HepG2 (cell line): Measurements from ENCODE around the gene MAGI1. TPM values are rescaled to one million over a fixed set of nuclear protein-coding genes. Genes with fewer than 3 reads are reported as not detected.
A peak's percentile ranks its signal among the peaks of the same experiment; 100 is the strongest.

Experiments
- ATF5 ChIP-seq: sonication (generic); formaldehyde crosslinking; IDR thresholded peaks from 2 replicates; pipeline ENCODE4 v1.4.0; 2020; ENCODE audit warnings: mild to moderate bottlenecking, low read depth, missing genetic modification reagents
- DMTF1 ChIP-seq: sonication (generic); formaldehyde crosslinking; IDR thresholded peaks from 2 replicates; pipeline ENCODE4 v1.4.0; 2020; ENCODE audit warnings: mild to moderate bottlenecking, missing genetic modification reagents
- DR1 ChIP-seq: sonication (generic); formaldehyde crosslinking; IDR thresholded peaks from 2 replicates; pipeline ENCODE4 v1.8.0; 2021; ENCODE audit warnings: mild to moderate bottlenecking, missing genetic modification reagents, inconsistent platforms
- ETV6 ChIP-seq: sonication (generic); formaldehyde crosslinking; conservative IDR thresholded peaks from 2 replicates; pipeline ENCODE4 v1.4.0; 2020; ENCODE audit warnings: missing genetic modification reagents
- FOXP1 ChIP-seq, 2 experiments: fragments of 450-650 bp in 1 of 2; IDR thresholded peaks; 2 replicates each; pipeline ENCODE4 v1.6.1; 2017 to 2018; ENCODE audit warnings: antibody characterized with exemption in 1 of 2
- HMG20A ChIP-seq: IDR thresholded peaks from 2 replicates; pipeline ENCODE4 v1.6.1; 2016; ENCODE audit warnings: borderline replicate concordance
- KDM6A ChIP-seq: IDR thresholded peaks from 2 replicates; pipeline ENCODE4 v1.6.1; 2016; ENCODE audit warnings: low read depth
- MBD4 ChIP-seq: IDR thresholded peaks from 2 replicates; pipeline ENCODE4 v1.6.1; 2012; ENCODE audit warnings: low read length, inconsistent platforms, borderline replicate concordance
- RBFOX2 ChIP-seq: fragments of 200-400 bp; formaldehyde crosslinking; IDR thresholded peaks from 2 replicates; pipeline ENCODE4 v1.6.1; 2017; ENCODE audit warnings: low read depth, mild to moderate bottlenecking, low read length
- SETDB1 ChIP-seq: sonication (generic); formaldehyde crosslinking; IDR thresholded peaks from 2 replicates; pipeline ENCODE4 v1.5.1; 2020; ENCODE audit warnings: missing genetic modification reagents, mild to moderate bottlenecking, borderline replicate concordance
- ZBTB7B ChIP-seq: sonication (generic); formaldehyde crosslinking; IDR thresholded peaks from 2 replicates; pipeline ENCODE4 v1.4.0; 2020; ENCODE audit warnings: missing genetic modification reagents
- ZNF558 ChIP-seq: sonication (generic); formaldehyde crosslinking; IDR thresholded peaks from 2 replicates; pipeline ENCODE4 v1.9.0; 2022; ENCODE audit warnings: mild to moderate bottlenecking, missing genetic modification reagents, borderline replicate concordance
- ZNF646 ChIP-seq: sonication (generic); formaldehyde crosslinking; IDR thresholded peaks from 2 replicates; pipeline ENCODE4 v1.9.0; 2021; ENCODE audit warnings: mild to moderate bottlenecking, missing genetic modification reagents
- ZNF776 ChIP-seq: sonication (generic); formaldehyde crosslinking; IDR thresholded peaks from 2 replicates; pipeline ENCODE4 v1.4.0; 2020; ENCODE audit warnings: mild to moderate bottlenecking, missing genetic modification reagents
- ZSCAN12 ChIP-seq: sonication (generic); formaldehyde crosslinking; IDR thresholded peaks from 2 replicates; pipeline ENCODE4 v1.9.0; 2021; ENCODE audit warnings: mild to moderate bottlenecking, missing genetic modification reagents
- ZSCAN22 ChIP-seq: sonication (generic); formaldehyde crosslinking; IDR thresholded peaks from 2 replicates; pipeline ENCODE4 v1.4.0; 2020; ENCODE audit warnings: mild to moderate bottlenecking, missing genetic modification reagents
- polyA plus RNA-seq, 8 experiments: library from polyadenylated mRNA; depleted of rRNA in 3 of 8; stranded (reverse) in 7 of 8; unstranded in 1 of 8; fragments of >200 nt; fragmentation: Illumina TruSeq in 4 of 8; extraction: Trizol in 4 of 8; gene quantifications; 2 replicates each; pipeline versions ENCODE4 v1.2.1 to v1.2.3, GENCODE V29; 2011 to 2016; ENCODE audit warnings: low read depth in 4 of 8, missing spikeins in 1 of 8, mixed read lengths in 1 of 8; ENCODE audit not compliant: insufficient read depth in 1 of 8
- total RNA-seq, 5 experiments: library from RNA; depleted of rRNA; stranded (reverse); fragments of >200 nt; fragmentation: Illumina TruSeq; extraction: Trizol; gene quantifications; 2 replicates each; pipeline ENCODE4 v1.2.3, GENCODE V29; 2016; ENCODE audit warnings: low read depth in 1 of 5
- TF ChIP-seq, protein P1 (sequence below), 2 experiments: fragments of 450-650 bp in 1 of 2; sonication (generic) in 1 of 2; formaldehyde crosslinking; IDR thresholded peaks; 2 replicates each; pipeline versions ENCODE4 v1.5.0 to v1.8.0; 2020 to 2022; ENCODE audit warnings: mild to moderate bottlenecking in 1 of 2, missing genetic modification reagents in 1 of 2
- TF ChIP-seq, protein P2 (sequence below): sonication (generic); formaldehyde crosslinking; IDR thresholded peaks from 2 replicates; pipeline ENCODE4 v1.4.0; 2020; ENCODE audit warnings: low read depth, mild to moderate bottlenecking, missing genetic modification reagents

Gene MAGI1
- total and polyA plus RNA-seq, 2 of the 13 experiments (the other 11 are each of a cell fraction or from before 2014, with no cell fraction given): 22.2 to 26.0 TPM

DNA sequence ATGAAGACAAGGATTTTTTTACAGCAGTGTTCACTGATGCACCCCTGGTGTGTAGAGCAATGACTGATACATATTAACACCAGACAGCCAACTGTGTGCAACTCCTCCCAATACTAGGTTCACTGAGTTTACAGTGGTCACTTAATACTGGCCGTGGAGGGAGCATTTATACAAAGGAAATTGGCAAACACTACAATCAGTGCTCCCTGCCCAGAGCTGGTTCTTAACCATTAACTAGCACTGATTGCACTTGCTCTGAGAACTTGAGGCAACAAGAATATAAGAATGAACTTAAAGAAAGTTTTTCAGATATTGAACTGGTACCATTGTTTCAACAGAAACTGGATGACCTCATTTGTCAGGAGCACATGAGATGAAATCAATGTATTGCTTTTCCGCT is 110.6 kb downstream of the MAGI1 start (continued):
- TF ChIP-seq RBFOX2 (no peak), ZNF646 (CRISPR knock-in tag) (no peak), DMTF1 (no peak), ZNF776 (CRISPR knock-in tag) (no peak), SETDB1 (no peak), MBD4 (no peak), ZBTB7B (CRISPR knock-in tag) (no peak), DR1 (CRISPR knock-in tag) (no peak), ETV6 (CRISPR knock-in tag) (no peak), ZSCAN12 (CRISPR knock-in tag) (no peak), ZSCAN22 (no peak), FOXP1 (IDR thresholded peaks at IDR 0.05) (no peak), FOXP1 (CRISPR knock-in tag; IDR thresholded peaks at IDR 0.05) (peak; percentile 12; the same call in 1 of the 2 replicates), ATF5 (no peak), HMG20A (CRISPR knock-in tag) (peak; percentile 64), KDM6A (CRISPR knock-in tag) (no peak), ZNF558 (CRISPR knock-in tag) (no peak)
- TF ChIP-seq, protein P1, sequence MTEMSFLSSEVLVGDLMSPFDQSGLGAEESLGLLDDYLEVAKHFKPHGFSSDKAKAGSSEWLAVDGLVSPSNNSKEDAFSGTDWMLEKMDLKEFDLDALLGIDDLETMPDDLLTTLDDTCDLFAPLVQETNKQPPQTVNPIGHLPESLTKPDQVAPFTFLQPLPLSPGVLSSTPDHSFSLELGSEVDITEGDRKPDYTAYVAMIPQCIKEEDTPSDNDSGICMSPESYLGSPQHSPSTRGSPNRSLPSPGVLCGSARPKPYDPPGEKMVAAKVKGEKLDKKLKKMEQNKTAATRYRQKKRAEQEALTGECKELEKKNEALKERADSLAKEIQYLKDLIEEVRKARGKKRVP (CRISPR knock-in tag; IDR thresholded peaks at IDR 0.05): no peak
- TF ChIP-seq, protein P2, sequence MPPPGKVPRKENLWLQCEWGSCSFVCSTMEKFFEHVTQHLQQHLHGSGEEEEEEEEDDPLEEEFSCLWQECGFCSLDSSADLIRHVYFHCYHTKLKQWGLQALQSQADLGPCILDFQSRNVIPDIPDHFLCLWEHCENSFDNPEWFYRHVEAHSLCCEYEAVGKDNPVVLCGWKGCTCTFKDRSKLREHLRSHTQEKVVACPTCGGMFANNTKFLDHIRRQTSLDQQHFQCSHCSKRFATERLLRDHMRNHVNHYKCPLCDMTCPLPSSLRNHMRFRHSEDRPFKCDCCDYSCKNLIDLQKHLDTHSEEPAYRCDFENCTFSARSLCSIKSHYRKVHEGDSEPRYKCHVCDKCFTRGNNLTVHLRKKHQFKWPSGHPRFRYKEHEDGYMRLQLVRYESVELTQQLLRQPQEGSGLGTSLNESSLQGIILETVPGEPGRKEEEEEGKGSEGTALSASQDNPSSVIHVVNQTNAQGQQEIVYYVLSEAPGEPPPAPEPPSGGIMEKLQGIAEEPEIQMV: no peak
